DOHH2 (cell line): Measurements from ENCODE around the gene ORC2.

Source experiments
- H3F3A ChIP-seq: fragments of 200-600 bp; sonication (generic), shearing (Covaris generic); 2 replicates; pipeline ENCODE4 v1.6.0; 2016; ENCODE audit warnings: antibody characterized with exemption, mild to moderate bottlenecking; ENCODE audit not compliant: control insufficient read depth, insufficient read depth
- H3K27ac ChIP-seq: fragments of 200-600 bp; sonication (generic); 2 replicates; pipeline ENCODE4 v1.5.1; 2014; ENCODE audit warnings: low read depth, mild to moderate bottlenecking, low read length, moderate library complexity
- H3K27me3 ChIP-seq: fragments of 200-600 bp; sonication (generic); 2 replicates; pipeline ENCODE4 v1.6.1; 2014; ENCODE audit warnings: mild to moderate bottlenecking, low read length, mixed read lengths; ENCODE audit not compliant: control insufficient read depth
- H3K36me3 ChIP-seq: fragments of 200-600 bp; sonication (generic); 2 replicates; pipeline ENCODE4 v1.6.1; 2014; ENCODE audit warnings: mild to moderate bottlenecking, low read length, moderate library complexity, mixed read lengths; ENCODE audit not compliant: control insufficient read depth
- H3K4me1 ChIP-seq: fragments of 200-600 bp; sonication (generic); 2 replicates; pipeline ENCODE4 v1.6.1; 2014; ENCODE audit warnings: mild to moderate bottlenecking, low read length, mixed read lengths; ENCODE audit not compliant: control insufficient read depth
- H3K4me2 ChIP-seq: fragments of 200-600 bp; sonication (generic); 2 replicates; pipeline ENCODE4 v1.6.0; 2014; ENCODE audit warnings: mild to moderate bottlenecking, low read length, moderate library complexity
- H3K4me3 ChIP-seq: fragments of 200-600 bp; sonication (generic); 2 replicates; pipeline ENCODE4 v1.5.1; 2014; ENCODE audit warnings: mild to moderate bottlenecking, low read length, mixed read lengths
- H3K79me2 ChIP-seq: fragments of 200-600 bp; sonication (generic); 2 replicates; pipeline ENCODE4 v1.6.1; 2014; ENCODE audit warnings: mild to moderate bottlenecking, low read length, mixed read lengths; ENCODE audit not compliant: control insufficient read depth
- H3K9me2 ChIP-seq: fragments of 200-600 bp; sonication (generic); replicated peaks from 2 replicates; pipeline ENCODE4 v1.6.1; 2014; ENCODE audit warnings: mild to moderate bottlenecking, low read length, mixed read lengths; ENCODE audit not compliant: control insufficient read depth
- H3K9me3 ChIP-seq: fragments of 200-600 bp; sonication (generic); 2 replicates; pipeline ENCODE4 v1.6.1; 2014; ENCODE audit warnings: antibody characterized with exemption, low read length, mixed read lengths; ENCODE audit not compliant: control insufficient read depth, insufficient read depth
- H4K20me1 ChIP-seq: fragments of 200-600 bp; sonication (generic); 2 replicates; pipeline ENCODE4 v1.6.0; 2014; ENCODE audit warnings: low read depth, mild to moderate bottlenecking, antibody characterized with exemption, low read length, moderate library complexity; ENCODE audit not compliant: control insufficient read depth, insufficient read depth
- EZH2phosphoT487 ChIP-seq: fragments of 200-600 bp; sonication (generic); IDR thresholded peaks from 2 replicates; pipeline ENCODE4 v1.6.1; 2017; ENCODE audit warnings: borderline replicate concordance, mild to moderate bottlenecking, antibody characterized with exemption, low read length, moderate library complexity, mixed read lengths
- TF ChIP-seq, protein P1 (sequence below): fragments of 200-600 bp; sonication (generic); IDR thresholded peaks from one replicate; pipeline ENCODE4 v1.5.1; 2014; ENCODE audit warnings: antibody characterized with exemption, mild to moderate bottlenecking, low read depth, low read length; ENCODE audit not compliant: poor library complexity, severe bottlenecking

Gene ORC2

GRCh38 chr2:200930947-200931626, 32.4 kb downstream of the ORC2 start:
- TF ChIP-seq EZH2phosphoT487 = no peak
- TF ChIP-seq, protein P1, sequence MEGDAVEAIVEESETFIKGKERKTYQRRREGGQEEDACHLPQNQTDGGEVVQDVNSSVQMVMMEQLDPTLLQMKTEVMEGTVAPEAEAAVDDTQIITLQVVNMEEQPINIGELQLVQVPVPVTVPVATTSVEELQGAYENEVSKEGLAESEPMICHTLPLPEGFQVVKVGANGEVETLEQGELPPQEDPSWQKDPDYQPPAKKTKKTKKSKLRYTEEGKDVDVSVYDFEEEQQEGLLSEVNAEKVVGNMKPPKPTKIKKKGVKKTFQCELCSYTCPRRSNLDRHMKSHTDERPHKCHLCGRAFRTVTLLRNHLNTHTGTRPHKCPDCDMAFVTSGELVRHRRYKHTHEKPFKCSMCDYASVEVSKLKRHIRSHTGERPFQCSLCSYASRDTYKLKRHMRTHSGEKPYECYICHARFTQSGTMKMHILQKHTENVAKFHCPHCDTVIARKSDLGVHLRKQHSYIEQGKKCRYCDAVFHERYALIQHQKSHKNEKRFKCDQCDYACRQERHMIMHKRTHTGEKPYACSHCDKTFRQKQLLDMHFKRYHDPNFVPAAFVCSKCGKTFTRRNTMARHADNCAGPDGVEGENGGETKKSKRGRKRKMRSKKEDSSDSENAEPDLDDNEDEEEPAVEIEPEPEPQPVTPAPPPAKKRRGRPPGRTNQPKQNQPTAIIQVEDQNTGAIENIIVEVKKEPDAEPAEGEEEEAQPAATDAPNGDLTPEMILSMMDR = no peak
- H3K9me2 ChIP-seq = no peaks in the 10 kb centered on the region
- H3K4me3 ChIP-seq = no peak overlapping the region
- H3K36me3 ChIP-seq = peaks cover 53% of the 10 kb centered on the region
- H3K4me1 ChIP-seq = no peaks in the 10 kb centered on the region
- no peak overlapping the region for H3K4me2 ChIP-seq
- H4K20me1 ChIP-seq = no peaks in the 10 kb centered on the region
- H3K9me3 ChIP-seq = no peaks in the 10 kb centered on the region
- no peaks in the 10 kb centered on the region for H3K79me2 ChIP-seq
- no peaks in the 10 kb centered on the region for H3K27me3 ChIP-seq
- no peak overlapping the region for H3K27ac ChIP-seq
- H3F3A ChIP-seq = 0 out of 2 replicates have a peak, but pooled peaks cover 3% of the 10 kb centered on the region

GRCh38 chr2:200929334-200930249, 33.9 kb downstream of the ORC2 start:
- no peaks in the 10 kb centered on the region for H4K20me1 ChIP-seq
- TF ChIP-seq EZH2phosphoT487 = no peak
- TF ChIP-seq, protein P1 = no peak
- H3K9me2 ChIP-seq = no peaks in the 10 kb centered on the region
- H3K79me2 ChIP-seq = no peaks in the 10 kb centered on the region
- no peak overlapping the region for H3K27ac ChIP-seq
- H3K4me1 ChIP-seq = no peaks in the 10 kb centered on the region
- no peaks in the 10 kb centered on the region for H3K27me3 ChIP-seq
- no peaks in the 10 kb centered on the region for H3K9me3 ChIP-seq
- no peak overlapping the region for H3K4me3 ChIP-seq
- H3K4me2 ChIP-seq = no peak overlapping the region
- H3K36me3 ChIP-seq = peaks cover 45% of the 10 kb centered on the region
- 0 out of 2 replicates have a peak, but pooled peaks cover 3% of the 10 kb centered on the region for H3F3A ChIP-seq

DNA sequence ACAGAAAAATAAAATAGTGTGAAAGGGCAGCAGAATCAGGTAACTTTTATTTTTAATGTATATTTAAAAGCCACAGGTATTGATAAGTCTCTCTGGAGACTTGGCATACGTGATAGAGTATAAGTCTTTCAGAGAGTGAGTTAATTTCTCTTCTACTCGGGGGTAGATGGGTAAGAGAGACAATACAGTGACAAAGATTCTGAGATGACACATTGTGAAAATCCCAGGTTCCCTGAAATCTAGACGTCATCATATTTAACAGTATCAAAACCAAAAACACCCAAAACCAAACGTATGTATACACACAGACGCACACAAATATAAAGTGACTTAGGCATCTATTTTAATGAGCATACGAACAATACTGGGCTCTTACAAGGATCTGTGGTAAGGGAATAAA, 41.0 kb downstream of the ORC2 start:
- H4K20me1 ChIP-seq = no peaks in the 10 kb centered on the region
- H3K9me2 ChIP-seq = no peaks in the 10 kb centered on the region
- H3K4me2 ChIP-seq = no peak overlapping the region
- H3K79me2 ChIP-seq = no peaks in the 10 kb centered on the region
- no peaks in the 10 kb centered on the region for H3K4me1 ChIP-seq
- TF ChIP-seq, protein P1 = no peak
- no peak for TF ChIP-seq EZH2phosphoT487
- no peak overlapping the region for H3K4me3 ChIP-seq
- H3K27me3 ChIP-seq = no peaks in the 10 kb centered on the region
- H3F3A ChIP-seq = no peaks in the 10 kb centered on the region
- no peak overlapping the region for H3K27ac ChIP-seq
- peaks cover 57% of the 10 kb centered on the region for H3K36me3 ChIP-seq
- no peaks in the 10 kb centered on the region for H3K9me3 ChIP-seq
